ENCODE data around the gene ABHD16B. TPM values are rescaled to one million over a fixed set of nuclear protein-coding genes. Genes with fewer than 3 reads are reported as not detected.

Gene ABHD16B
- total and polyA plus RNA-seq, 10 of the 15 experiments (the other 5 are each of a cell fraction or from before 2014, with no cell fraction given), result 0.13 TPM; not detected in 9

GRCh38 chr20:63894358-63895201 lies 33.3 kb downstream of the ABHD16B start, which contains the start of gene DNAJC5:
Gene DNAJC5 (plus strand): TSS chr20:63895126. CDS start chr20:63928346, 33,220 bp downstream.
- Histone ChIP-seq H3K79me2 (ENCODE audit: control insufficient read depth, insufficient read depth, low read length) (peaks cover 42% of the 10 kb centered on the region), H3K9ac (ENCODE audit: control insufficient read depth, insufficient read depth, low read length) (peak within 1 kb of the TSS; percentile 68), H3K4me3 (peak within 1 kb of the TSS; percentile 86), H3K36me3 (ENCODE audit: control insufficient read depth in 2 of 2, insufficient read depth in 2 of 2, low read length in 1 of 2) (peaks cover 5 to 6% of the 10 kb centered on the region in 2 experiments), H2AFZ (ENCODE audit: control insufficient read depth, low read depth, low read length) (peak within 1 kb of the TSS; percentile 81), H3K4me1 (ENCODE audit: control insufficient read depth, insufficient read depth, low read length) (peaks cover 7% of the 10 kb centered on the region), H3K27me3 (replicated peaks in 1 of 2; ENCODE audit: control insufficient read depth in 2 of 2, insufficient read depth in 2 of 2, low read length in 1 of 2) (no peaks in the 10 kb centered on the region), H3K4me2 (ENCODE audit: control insufficient read depth, insufficient read depth) (peak within 1 kb of the TSS; percentile 97), H4K20me1 (ENCODE audit: control insufficient read depth, insufficient read depth) (peaks cover 5% of the 10 kb centered on the region; the same call in 1 of the 2 replicates), H3K27ac (ENCODE audit: control insufficient read depth, insufficient read depth) (peak within 1 kb of the TSS; percentile 84), H3K9me3 (replicated peaks; ENCODE audit: control insufficient read depth, insufficient read depth, low read length) (no peaks in the 10 kb centered on the region)
- in situ Hi-C loops (cut with MboI) (no loop called here), intact Hi-C loops (cut with micrococcal nuclease; ENCODE audit: unreplicated experiment) (no loop called here)
- 12% methylated on average over 56 of the region's 82 CpGs for WGBS (ENCODE audit: insufficient coverage, insufficient replicate concordance, low lambda C conversion rate, missing lambda C conversion rate)
- ATAC-seq (peak; percentile 89), DNase-seq (ENCODE audit: low read depth, low spot score) (peak; percentile 72), FAIRE-seq (peak; percentile 86)
- ChIA-PET CTCF (no interaction called here), SMC1A (ENCODE audit: uncharacterized antibody, unreplicated experiment) (interaction anchor here (1.4 kb wide), 1 partner anchor 29 kb away, joined by 6 read pairs; the partner anchor contains the start of gene TPD52L2), RAD21 (ENCODE audit: unreplicated experiment) (interaction anchor here (1.5 kb wide), 1 partner anchor 187 kb away, joined by 3 read pairs; the partner anchor contains the start of genes ARFRP1 and ZGPAT), POLR2A (no interaction called here)
- BruUV-seq (replicated peaks), result no TSS peak
- no peak for TF ChIP-seq CBFB (IDR thresholded peaks at IDR 0.05; ENCODE audit: low read depth)
- TF ChIP-seq ZNF24 (IDR thresholded peaks at IDR 0.05), result no peak
- peak; percentile 65 for TF ChIP-seq POLR2A (IDR thresholded peaks at IDR 0.05; ENCODE audit: low read depth, low read length)
- TF ChIP-seq SP1 (IDR thresholded peaks at IDR 0.05; ENCODE audit: low read depth, low read length), result peak; percentile 72
- 0 out of 2 replicates have a peak, but pooled peaks have one; percentile 17 for TF ChIP-seq SIN3A (IDR thresholded peaks at IDR 0.05; ENCODE audit: low read depth, low read length)
- peak; percentile 83 for TF ChIP-seq IKZF1 (conservative IDR thresholded peaks at IDR 0.05)
- no peak for TF ChIP-seq CHD1 (IDR thresholded peaks at IDR 0.05; ENCODE audit: low read depth, low read length)
- TF ChIP-seq BACH1 (IDR thresholded peaks at IDR 0.05; ENCODE audit: borderline replicate concordance), result peak; percentile 100
- 0 out of 2 replicates have a peak, but pooled peaks have one; percentile 18 for TF ChIP-seq NKRF (conservative IDR thresholded peaks at IDR 0.05)
- TF ChIP-seq HCFC1 (IDR thresholded peaks at IDR 0.05; ENCODE audit: low read length), result peak; percentile 37; the same call in 1 of the 2 replicates
- TF ChIP-seq NR2F1 (conservative IDR thresholded peaks at IDR 0.05), result no peak; the same call in 1 of the 2 replicates
- peak; percentile 46 for TF ChIP-seq RELA (IDR thresholded peaks at IDR 0.05; ENCODE audit: borderline replicate concordance, partially characterized antibody)
- no peak for TF ChIP-seq ZBTB40 (IDR thresholded peaks at IDR 0.05; ENCODE audit: borderline replicate concordance)
- TF ChIP-seq PKNOX1 (IDR thresholded peaks at IDR 0.05), result peak; percentile 95
- TF ChIP-seq LARP7 (IDR thresholded peaks at IDR 0.05), result 0 out of 2 replicates have a peak, but pooled peaks have one; percentile 40
- TF ChIP-seq EGR1 (IDR thresholded peaks at IDR 0.05; ENCODE audit: borderline replicate concordance in 1 of 2, low read depth in 2 of 2, low read length in 2 of 2), result peak; percentile 85 to 86
